Mucosa of gallbladder (tissue), 1 donor: ENCODE results near the gene KCNAB3. TPM values are rescaled to one million over a fixed set of nuclear protein-coding genes. Genes with fewer than 3 reads are reported as not detected.

Source experiments
- DNase-seq: peaks from one replicate; pipeline ENCODE4 v3.0.0-alpha.2; 2020; ENCODE audit warnings: low spot score
- total RNA-seq: library from RNA; stranded (reverse); gene quantifications from one replicate; pipeline ENCODE4 v1.2.1, GENCODE V29; 2021
- donor health status: DM: no; HTN: no; CAD: no.

Gene KCNAB3
- total RNA-seq, 1 donor from 2014 or later, result 2.5 TPM

DNA sequence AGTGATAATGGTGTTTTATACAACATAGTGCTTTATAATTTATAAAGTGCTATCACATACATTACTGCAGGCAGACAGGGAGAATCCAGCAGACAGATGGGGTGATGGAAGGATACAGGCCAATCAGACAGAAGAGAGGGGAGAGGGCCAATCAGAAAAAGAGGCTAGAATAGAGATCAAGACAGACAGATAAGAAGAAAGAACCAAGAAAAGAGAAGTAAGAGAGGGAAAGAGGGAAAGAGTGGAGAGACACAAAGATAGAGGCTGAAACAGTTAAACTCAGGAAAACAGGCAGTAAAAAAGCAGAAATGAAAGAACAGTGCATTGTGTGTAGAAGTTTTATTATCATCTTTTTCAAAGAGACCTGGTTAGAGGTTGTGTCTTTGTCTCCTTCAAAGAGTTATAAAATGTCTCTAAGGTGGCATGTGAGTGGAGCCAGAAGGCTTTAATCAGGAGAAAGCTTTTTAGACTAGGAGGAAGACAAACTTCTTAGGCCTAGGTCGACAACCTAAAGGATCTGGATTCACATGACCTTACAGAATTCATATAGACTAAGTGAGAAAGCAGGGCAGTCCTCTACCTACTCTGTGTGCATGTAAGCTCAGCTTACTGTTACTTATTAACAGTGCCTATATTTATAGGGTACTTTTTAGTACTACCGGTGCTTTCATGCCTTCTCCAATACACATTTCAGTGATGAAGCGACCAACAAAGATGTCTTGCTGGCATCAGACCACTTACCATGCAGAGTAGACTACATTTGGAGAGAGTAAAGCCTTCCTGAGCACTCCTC is 49.4 kb downstream of the KCNAB3 start:
- no peak for DNase-seq

DNA sequence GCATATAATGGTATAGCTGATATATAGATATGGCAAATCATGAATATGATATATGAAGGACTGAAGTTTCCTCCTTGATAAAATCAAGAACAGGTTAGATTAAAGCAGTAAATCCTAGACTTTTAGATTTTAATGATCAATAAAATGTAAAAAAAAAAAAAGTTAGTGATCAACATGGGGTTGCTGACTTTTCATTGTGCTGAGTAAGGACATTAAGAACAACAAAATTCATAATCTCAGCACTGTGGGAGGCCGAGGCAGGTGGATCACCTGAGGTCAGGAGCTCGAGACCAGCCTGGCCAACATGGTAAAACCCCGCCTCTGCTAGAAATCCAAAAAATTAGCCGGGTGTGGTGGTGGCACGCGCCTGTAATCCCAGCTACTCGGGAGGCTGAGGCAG is 51.4 kb downstream of the KCNAB3 start:
- no peak for DNase-seq

DNA sequence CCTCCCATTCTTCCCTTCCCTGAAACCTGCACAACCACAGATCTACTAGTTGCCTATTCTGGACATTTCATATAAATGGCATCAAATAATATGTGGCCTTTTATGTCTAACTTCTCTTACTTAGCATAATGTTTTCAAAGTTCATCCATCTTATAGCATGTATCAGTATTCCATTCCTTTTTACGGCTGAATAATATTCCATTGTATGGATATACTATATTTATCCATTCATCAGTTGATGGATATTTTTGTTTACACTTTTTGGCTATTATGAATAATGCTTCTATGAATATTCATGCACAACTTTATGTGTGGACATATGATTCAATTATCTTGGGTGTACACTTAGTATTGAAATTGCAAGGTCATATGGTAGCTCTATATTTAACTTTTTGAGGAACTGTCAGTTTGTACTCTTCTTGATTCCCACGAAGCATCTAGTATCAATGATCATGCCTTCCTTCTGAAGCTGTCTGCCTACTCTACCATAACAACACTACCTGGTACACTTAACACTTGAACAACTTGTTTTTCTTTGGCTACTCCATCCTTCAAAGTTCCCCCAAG is 53.8 kb downstream of the KCNAB3 start:
- no peak for DNase-seq

DNA sequence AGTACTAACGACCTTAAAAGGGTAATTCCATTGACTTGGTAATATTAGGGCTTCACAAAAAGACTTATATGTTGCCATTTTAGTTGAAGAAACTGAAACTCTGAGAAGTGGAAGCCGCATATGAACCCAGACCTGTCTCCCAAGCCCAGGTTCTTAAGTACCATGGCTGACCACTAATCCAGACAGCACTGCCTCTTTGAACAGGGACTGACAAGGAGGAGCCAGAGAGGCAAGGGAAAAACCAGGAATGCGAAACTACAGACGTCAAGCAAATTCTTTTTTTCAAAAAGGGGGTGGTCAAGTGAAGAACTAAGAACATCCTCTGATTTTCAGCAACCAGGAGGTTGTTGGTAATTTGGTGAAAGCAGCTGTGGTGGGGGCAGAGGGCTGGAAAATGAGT is 56.6 kb downstream of the KCNAB3 start:
- DNase-seq, result no peak

Other genes starting within 250 kb of the KCNAB3 start
- 48.7 TPM for gene TP53, start 242.4 kb downstream of the KCNAB3 start, total RNA-seq
- gene WRAP53, start 241.4 kb downstream of the KCNAB3 start, total RNA-seq, result 9.0 TPM
- 1.6 TPM for gene EFNB3, start 224.7 kb downstream of the KCNAB3 start, total RNA-seq
- gene DNAH2, start 212.1 kb downstream of the KCNAB3 start, total RNA-seq, result 0.95 TPM
- gene KDM6B, start 95.6 kb downstream of the KCNAB3 start, total RNA-seq, result 52.5 TPM
- gene TMEM88, start 74.8 kb downstream of the KCNAB3 start, total RNA-seq, result 5.8 TPM
- gene NAA38, start 72.3 kb downstream of the KCNAB3 start, total RNA-seq, result 79.0 TPM
- 21.9 TPM for gene CYB5D1, start 71.9 kb downstream of the KCNAB3 start, total RNA-seq
- 127 TPM for gene CHD3, start 41.1 kb downstream of the KCNAB3 start, total RNA-seq
- gene RNF227, start 13.6 kb downstream of the KCNAB3 start, total RNA-seq, result 3.5 TPM
- 147 TPM for gene TRAPPC1, start 2.1 kb upstream of the KCNAB3 start, total RNA-seq
- 32.1 TPM for gene CNTROB, start 2.4 kb upstream of the KCNAB3 start, total RNA-seq
- gene GUCY2D, start 72.8 kb upstream of the KCNAB3 start, total RNA-seq, result 0.63 TPM
- gene ALOX15B, start 109.2 kb upstream of the KCNAB3 start, total RNA-seq, result 14.0 TPM
- gene ALOX12B, start 157.9 kb upstream of the KCNAB3 start, total RNA-seq, result 0.43 TPM
- gene ALOXE3, start 188.7 kb upstream of the KCNAB3 start, total RNA-seq, result not detected
- gene HES7, start 194.2 kb upstream of the KCNAB3 start, total RNA-seq, result 0.78 TPM
- 123 TPM for gene PER1, start 222.5 kb upstream of the KCNAB3 start, total RNA-seq
- 73.8 TPM for gene VAMP2, start 233.1 kb upstream of the KCNAB3 start, total RNA-seq
- gene TMEM107, start 246.5 kb upstream of the KCNAB3 start, total RNA-seq, result 22.5 TPM